T-cell (primary cell): Measurements from ENCODE around the gene CDH6. TPM values are rescaled to one million over a fixed set of nuclear protein-coding genes. Genes with fewer than 3 reads are reported as not detected.

Experiments used
- ATAC-seq, 4 experiments: fragments of 200-7000 bp in 3 of 4; fragments of 150-1000 bp in 1 of 4; cut with Tn5 transposase; replicated peaks in 1 of 4; 1 replicate in 3 of 4; 2 replicates in 1 of 4; pipeline ENCODE4 v1.10.0; 2021; ENCODE audit warnings: moderate library complexity in 3 of 4, mild to moderate bottlenecking in 2 of 4, moderate number of reproducible peaks in 1 of 4
- CTCF ChIA-PET, 2 donors: fragments of 300-600 bp; sonication (Branson Sonifier 250); formaldehyde crosslinking; loops; one replicate each; lab custom pipeline; 2022; ENCODE audit warnings: antibody characterized with exemption in 2 of 2; lab: Charles Lee
- POLR2A ChIA-PET, 2 donors: fragments of 300-600 bp; sonication (Branson Sonifier 250); formaldehyde crosslinking; loops; one replicate each; lab custom pipeline; 2022; ENCODE audit warnings: antibody characterized with exemption in 2 of 2; lab: Charles Lee
- DNase-seq, 35 experiments: peaks; one replicate each; pipeline versions ENCODE4 v3.0.0 to v3.0.0-alpha.2; 2013 to 2023
- H3K27ac ChIP-seq: one replicate; pipeline ENCODE4 v1.5.1; 2013; ENCODE audit warnings: low read length
- H3K27me3 ChIP-seq, 2 experiments: replicated peaks in 1 of 2; 1 replicate in 1 of 2; 2 replicates in 1 of 2; pipeline versions ENCODE4 v1.6.1 to v1.7.0; 2013; ENCODE audit warnings: low read length in 1 of 2, mixed read lengths in 1 of 2; ENCODE audit not compliant: control insufficient read depth in 2 of 2, insufficient read depth in 2 of 2; ENCODE audit errors: extremely low read depth in 1 of 2
- H3K36me3 ChIP-seq, 2 donors: 1 replicate in 1 of 2; 2 replicates in 1 of 2; pipeline versions ENCODE4 v1.6.1 to v1.7.0; 2013; ENCODE audit warnings: low read length in 1 of 2; ENCODE audit not compliant: control insufficient read depth in 2 of 2, insufficient read depth in 1 of 2; ENCODE audit errors: extremely low read depth in 1 of 2
- H3K4me1 ChIP-seq, 2 experiments: 1 replicate in 1 of 2; 2 replicates in 1 of 2; pipeline versions ENCODE4 v1.6.1 to v1.7.0; 2013; ENCODE audit warnings: low read length in 2 of 2, mixed read lengths in 1 of 2; ENCODE audit not compliant: insufficient read depth in 2 of 2, control insufficient read depth in 1 of 2; ENCODE audit errors: extremely low read depth in 1 of 2
- H3K4me3 ChIP-seq, 2 donors: 1 replicate in 1 of 2; 2 replicates in 1 of 2; pipeline versions ENCODE4 v1.5.1 to v1.7.0; 2013; ENCODE audit warnings: mild to moderate bottlenecking in 2 of 2, low read length in 1 of 2, moderate library complexity in 1 of 2; ENCODE audit not compliant: control insufficient read depth in 1 of 2; ENCODE audit errors: extremely low read depth in 1 of 2
- H3K9me3 ChIP-seq: 2 replicates; pipeline ENCODE4 v1.7.0; 2013
- H3K27ac Mint-ChIP-seq, 2 donors: one replicate each; pipeline ENCODE4 v1.8.0; 2020 to 2021; ENCODE audit warnings: mild to moderate bottlenecking in 2 of 2, mixed read lengths in 2 of 2
- H3K27me3 Mint-ChIP-seq, 2 donors: one replicate each; pipeline ENCODE4 v1.8.0; 2021 to 2022; ENCODE audit warnings: mixed read lengths in 2 of 2
- H3K36me3 Mint-ChIP-seq: one replicate; pipeline ENCODE4 v1.8.0; 2021; ENCODE audit warnings: mixed read lengths
- H3K4me1 Mint-ChIP-seq, 3 donors: one replicate each; pipeline ENCODE4 v1.8.0; 2020 to 2022; ENCODE audit warnings: mixed read lengths in 3 of 3, mild to moderate bottlenecking in 1 of 3
- H3K4me3 Mint-ChIP-seq, 3 donors: one replicate each; pipeline ENCODE4 v1.8.0; 2020 to 2022; ENCODE audit warnings: mild to moderate bottlenecking in 3 of 3, mixed read lengths in 3 of 3, moderate library complexity in 3 of 3
- H3K9me3 Mint-ChIP-seq, 3 donors: one replicate each; pipeline ENCODE4 v1.8.0; 2020 to 2022; ENCODE audit warnings: mixed read lengths in 3 of 3
- WGBS: methylation state at CpG from one replicate; pipeline ENCODE4 v1.1.5; 2013; ENCODE audit warnings: missing lambda C conversion rate; ENCODE audit not compliant: insufficient coverage; 5-methylcytosine and 5-hydroxymethylcytosine counted together
- total RNA-seq, 35 experiments: library from RNA in 6 of 35; stranded (reverse) in 6 of 35; fragments of 120-200 nt in 1 of 35; gene quantifications; one replicate each; pipeline versions ENCODE4 v1.2.1 to v1.2.4 and lab custom pipeline; 2013 to 2026

CDH6 gene
- total RNA-seq, 5 donors from 2014 or later (not counting 1 experiment from before 2014, with no cell fraction given), result 0.15 TPM; not detected in 4

DNA sequence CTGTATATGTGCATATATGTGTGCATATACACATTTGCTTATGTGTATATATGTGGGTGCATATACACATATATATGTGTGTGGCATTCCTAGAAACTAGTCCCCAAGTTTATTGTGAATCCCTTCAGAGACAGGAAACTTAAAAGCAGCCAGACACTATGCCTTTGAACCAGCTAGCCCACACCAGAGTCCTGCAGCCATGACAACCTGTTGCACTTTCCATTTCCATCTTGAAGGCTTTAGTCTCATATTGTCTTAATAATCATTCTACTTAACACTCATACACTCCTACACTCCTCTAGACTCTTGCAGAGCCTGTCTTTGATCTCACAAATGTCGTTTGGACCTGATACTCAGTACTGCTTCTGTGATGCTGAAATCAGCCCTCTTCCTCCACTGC is 34.8 kb upstream of the CDH6 start:
- ATAC-seq (no peak), DNase-seq (no peak)
- H3K4me3 Mint-ChIP-seq, result no peak overlapping the region
- H3K27me3 ChIP-seq, result no peaks in the 10 kb centered on the region
- H3K4me1 ChIP-seq, result no peaks in the 10 kb centered on the region
- peaks cover 0 to 14% (median 10%) of the 10 kb centered on the region in 3 donors for H3K9me3 Mint-ChIP-seq
- H3K9me3 ChIP-seq, result no peaks in the 10 kb centered on the region
- H3K27ac ChIP-seq, result no peak overlapping the region
- ChIA-PET POLR2A (no interaction called here), CTCF (no interaction called here)
- H3K36me3 ChIP-seq, result no peaks in the 10 kb centered on the region
- H3K4me1 Mint-ChIP-seq, result no peaks in the 10 kb centered on the region
- no peaks in the 10 kb centered on the region for H3K36me3 Mint-ChIP-seq
- no peaks in the 10 kb centered on the region for H3K27me3 Mint-ChIP-seq
- H3K27ac Mint-ChIP-seq, result no peak overlapping the region
- 42% methylated on average over 1 of the region's 1 CpG for WGBS
- H3K4me3 ChIP-seq, result no peak overlapping the region

DNA sequence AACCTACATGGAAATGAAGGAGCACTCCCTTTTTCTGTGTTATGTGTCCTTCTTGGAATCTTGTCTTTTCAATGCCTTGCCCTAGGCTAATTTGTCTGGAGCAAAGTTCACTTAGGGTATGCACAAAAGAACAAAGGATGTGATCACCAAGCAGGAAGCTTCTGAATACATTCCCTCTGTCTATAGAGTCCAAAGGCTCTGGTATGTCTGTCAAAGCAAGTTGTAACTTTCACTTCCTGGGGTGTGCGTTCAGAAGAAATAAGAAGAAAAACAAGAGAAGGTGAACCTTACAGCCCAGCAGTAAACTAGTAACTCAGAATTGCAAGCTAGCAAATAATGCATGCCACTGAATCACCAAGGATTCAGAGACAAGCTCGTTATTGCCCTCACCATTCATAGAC is 31.7 kb upstream of the CDH6 start:
- CTCF ChIA-PET, result no interaction called here
- H3K4me1 Mint-ChIP-seq, result no peaks in the 10 kb centered on the region
- Histone ChIP-seq H3K27ac (no peak overlapping the region), H3K4me3 (no peak overlapping the region), H3K9me3 (no peaks in the 10 kb centered on the region), H3K4me1 (no peaks in the 10 kb centered on the region), H3K27me3 (no peaks in the 10 kb centered on the region), H3K36me3 (no peaks in the 10 kb centered on the region)
- no peak for ATAC-seq
- H3K27me3 Mint-ChIP-seq, result no peaks in the 10 kb centered on the region
- H3K4me3 Mint-ChIP-seq, result no peak overlapping the region
- POLR2A ChIA-PET, result interaction anchor here in 1 of 2 donors (0.5 kb wide), 1 partner anchor 119 kb away, joined by 3 read pairs; no protein-coding TSS in a partner anchor
- 22% methylated on average over 1 of the region's 2 CpGs for WGBS
- no peaks in the 10 kb centered on the region for H3K36me3 Mint-ChIP-seq
- no peak for DNase-seq
- no peak overlapping the region for H3K27ac Mint-ChIP-seq
- H3K9me3 Mint-ChIP-seq, result peaks cover 0 to 11% (median 10%) of the 10 kb centered on the region in 3 donors

DNA sequence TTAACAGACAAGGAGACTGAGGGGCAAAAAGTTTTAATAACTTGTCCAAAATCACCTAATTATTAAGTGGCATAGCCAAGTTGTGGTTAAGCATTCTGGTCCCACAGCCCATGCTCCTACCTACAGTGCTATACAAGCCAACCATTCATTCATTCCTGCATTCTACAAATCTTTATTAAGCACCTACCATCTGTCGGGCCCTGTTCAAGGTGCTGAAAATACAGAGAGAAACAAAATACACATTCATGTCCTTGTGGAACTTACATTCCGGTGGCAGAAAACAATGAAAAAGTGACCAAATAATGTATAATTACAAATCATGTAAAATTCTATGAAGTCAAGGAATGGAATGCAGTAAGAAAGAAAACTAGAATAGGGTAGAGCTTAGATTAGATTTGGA is 27.8 kb upstream of the CDH6 start:
- no peaks in the 10 kb centered on the region for H3K36me3 Mint-ChIP-seq
- WGBS, result no CpG with 5 or more reads among the region's 2 CpGs
- no peaks in the 10 kb centered on the region for H3K4me1 Mint-ChIP-seq
- no peak overlapping the region for H3K27ac ChIP-seq
- H3K4me3 ChIP-seq, result no peak overlapping the region
- H3K4me1 ChIP-seq, result no peaks in the 10 kb centered on the region
- DNase-seq (no peak), ATAC-seq (no peak)
- H3K27me3 ChIP-seq, result no peaks in the 10 kb centered on the region
- no peaks in the 10 kb centered on the region for H3K9me3 Mint-ChIP-seq
- no peak overlapping the region for H3K27ac Mint-ChIP-seq
- no peak overlapping the region for H3K4me3 Mint-ChIP-seq
- CTCF ChIA-PET, result no interaction called here
- no peaks in the 10 kb centered on the region for H3K36me3 ChIP-seq
- H3K9me3 ChIP-seq, result no peaks in the 10 kb centered on the region
- POLR2A ChIA-PET, result no interaction called here
- no peaks in the 10 kb centered on the region for H3K27me3 Mint-ChIP-seq

DNA sequence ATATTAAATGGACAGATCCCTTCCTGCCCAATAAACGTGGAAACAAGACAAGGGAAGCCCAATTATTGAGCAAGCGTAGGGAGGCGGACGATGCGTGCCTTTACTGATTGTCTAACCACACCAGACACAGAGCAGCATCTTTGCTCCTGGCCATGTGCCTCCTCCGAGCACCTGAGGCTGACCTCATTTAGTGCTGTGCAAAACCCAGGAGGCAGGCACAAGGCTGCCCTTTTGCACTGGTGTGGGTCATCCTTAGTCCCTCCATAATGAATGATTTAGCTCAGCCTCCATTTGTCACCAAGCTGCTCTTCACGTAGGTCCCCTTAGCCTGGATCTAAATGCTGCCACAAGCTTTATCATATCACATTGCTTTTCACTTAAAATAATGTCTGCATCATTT is 24.1 kb upstream of the CDH6 start:
- Mint-ChIP-seq H3K4me1 (no peaks in the 10 kb centered on the region), H3K27me3 (no peaks in the 10 kb centered on the region), H3K4me3 (no peak overlapping the region), H3K9me3 (peaks cover 0 to 7% (median 0%) of the 10 kb centered on the region in 3 donors), H3K36me3 (no peaks in the 10 kb centered on the region), H3K27ac (no peak overlapping the region)
- H3K27me3 ChIP-seq, result no peaks in the 10 kb centered on the region
- no peak overlapping the region for H3K27ac ChIP-seq
- ATAC-seq, result no peak
- DNase-seq, result no peak
- H3K9me3 ChIP-seq, result no peaks in the 10 kb centered on the region
- ChIA-PET POLR2A (no interaction called here), CTCF (no interaction called here)
- no peak overlapping the region for H3K4me3 ChIP-seq
- WGBS, result 77% methylated on average over 3 of the region's 7 CpGs
- H3K4me1 ChIP-seq, result no peaks in the 10 kb centered on the region
- H3K36me3 ChIP-seq, result no peaks in the 10 kb centered on the region

DNA sequence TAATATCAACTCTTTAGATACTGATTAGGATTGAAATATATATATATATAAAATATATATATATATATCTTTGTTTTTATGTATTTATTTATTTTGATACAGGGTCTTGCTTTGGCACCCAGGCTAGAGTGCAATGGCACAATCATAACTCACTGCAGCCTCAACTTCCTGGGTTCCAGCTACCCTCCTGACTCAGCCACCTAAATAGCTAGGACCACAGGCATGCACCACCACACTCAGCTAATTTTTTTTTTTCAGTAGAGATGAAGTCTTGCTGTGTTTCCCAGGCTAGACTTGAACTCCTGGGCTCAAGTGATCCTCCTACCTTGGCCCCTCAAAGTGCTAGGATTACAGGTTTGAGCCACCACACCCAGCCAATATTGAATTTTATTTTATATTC is 20.6 kb upstream of the CDH6 start:
- no peaks in the 10 kb centered on the region for H3K36me3 Mint-ChIP-seq
- H3K9me3 Mint-ChIP-seq, result peaks cover 0 to 7% (median 0%) of the 10 kb centered on the region in 3 donors
- H3K4me3 Mint-ChIP-seq, result no peak overlapping the region
- ATAC-seq, result no peak
- no peaks in the 10 kb centered on the region for H3K36me3 ChIP-seq
- H3K9me3 ChIP-seq, result no peaks in the 10 kb centered on the region
- ChIA-PET POLR2A (no interaction called here), CTCF (no interaction called here)
- no peaks in the 10 kb centered on the region for H3K4me1 ChIP-seq
- no peaks in the 10 kb centered on the region for H3K4me1 Mint-ChIP-seq
- DNase-seq, result no peak
- no peak overlapping the region for H3K27ac ChIP-seq
- no peak overlapping the region for H3K4me3 ChIP-seq
- H3K27ac Mint-ChIP-seq, result no peak overlapping the region
- no peaks in the 10 kb centered on the region for H3K27me3 Mint-ChIP-seq
- no peaks in the 10 kb centered on the region for H3K27me3 ChIP-seq

DNA sequence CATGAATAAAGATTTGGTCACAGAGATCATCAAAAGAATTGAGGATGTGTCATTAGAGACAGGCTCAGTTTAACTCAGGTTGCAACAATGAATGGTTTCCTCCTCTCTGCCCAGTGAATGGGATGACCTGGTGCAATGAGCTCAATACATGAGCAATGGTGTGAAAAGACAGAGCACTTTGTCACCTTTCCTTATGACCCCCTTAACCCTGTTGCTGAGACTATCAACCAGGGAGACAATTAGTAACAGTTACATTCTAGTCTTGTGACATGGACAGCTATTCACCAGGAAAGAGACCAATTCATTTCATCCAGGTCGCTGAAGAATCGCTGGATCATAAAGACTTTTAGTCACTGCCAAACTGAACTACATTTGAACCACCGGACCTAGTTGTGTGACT is 19.9 kb upstream of the CDH6 start:
- Mint-ChIP-seq H3K4me3 (no peak overlapping the region), H3K36me3 (no peaks in the 10 kb centered on the region), H3K27ac (no peak overlapping the region), H3K27me3 (no peaks in the 10 kb centered on the region), H3K9me3 (peaks cover 0 to 12% (median 0%) of the 10 kb centered on the region in 3 donors), H3K4me1 (no peaks in the 10 kb centered on the region)
- DNase-seq (no peak), ATAC-seq (no peak)
- H3K9me3 ChIP-seq, result no peaks in the 10 kb centered on the region
- no peak overlapping the region for H3K4me3 ChIP-seq
- H3K27ac ChIP-seq, result no peak overlapping the region
- no CpG with 5 or more reads among the region's 3 CpGs for WGBS
- H3K27me3 ChIP-seq, result no peaks in the 10 kb centered on the region
- no peaks in the 10 kb centered on the region for H3K36me3 ChIP-seq
- POLR2A ChIA-PET, result no interaction called here
- no peaks in the 10 kb centered on the region for H3K4me1 ChIP-seq
- CTCF ChIA-PET, result no interaction called here

DNA sequence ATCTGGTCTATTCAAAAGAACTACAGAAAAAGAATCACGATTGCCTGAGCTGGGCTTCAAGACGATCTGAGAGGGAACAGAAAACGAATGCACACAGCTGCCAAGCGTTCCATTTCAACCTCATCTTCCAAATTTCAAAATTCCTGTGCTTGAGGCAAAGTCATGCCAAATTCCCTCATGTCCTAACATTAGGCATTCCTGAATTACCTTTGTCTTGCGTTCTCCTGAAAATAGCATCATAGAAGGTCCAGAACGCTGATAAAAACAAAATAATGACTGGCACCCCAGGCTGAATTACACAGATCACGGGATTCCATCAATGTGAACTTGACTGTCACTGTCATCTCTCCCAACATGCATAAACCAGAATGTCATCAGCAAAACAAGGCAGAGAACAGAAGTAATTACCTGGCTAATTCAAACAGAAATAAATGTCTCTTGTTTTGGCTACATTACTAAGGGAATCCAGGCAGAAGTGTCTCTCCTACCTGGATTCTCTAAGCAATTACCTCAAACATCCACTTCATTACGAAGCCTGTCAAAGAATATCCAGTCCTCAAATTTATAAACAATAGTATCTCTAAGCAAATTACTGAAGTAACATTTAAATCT is 12.0 kb upstream of the CDH6 start:
- H3K36me3 ChIP-seq, result no peaks in the 10 kb centered on the region
- H3K27me3 Mint-ChIP-seq, result no peaks in the 10 kb centered on the region
- no peaks in the 10 kb centered on the region for H3K4me1 ChIP-seq
- no peaks in the 10 kb centered on the region for H3K36me3 Mint-ChIP-seq
- no peak overlapping the region for H3K4me3 ChIP-seq
- no peak overlapping the region for H3K27ac Mint-ChIP-seq
- H3K9me3 ChIP-seq, result no peaks in the 10 kb centered on the region
- no peaks in the 10 kb centered on the region for H3K27me3 ChIP-seq
- H3K27ac ChIP-seq, result no peak overlapping the region
- ChIA-PET POLR2A (no interaction called here), CTCF (no interaction called here)
- H3K4me1 Mint-ChIP-seq, result no peaks in the 10 kb centered on the region
- ATAC-seq, result no peak
- peaks cover 0 to 8% (median 0%) of the 10 kb centered on the region in 3 donors for H3K9me3 Mint-ChIP-seq
- 68% methylated on average over 6 of the region's 8 CpGs for WGBS
- no peak for DNase-seq
- H3K4me3 Mint-ChIP-seq, result no peak overlapping the region
